ENCODE data around the gene SLC22A4. TPM values are rescaled to one million over a fixed set of nuclear protein-coding genes. Genes with fewer than 3 reads are reported as not detected.

The SLC22A4 gene
- total and polyA plus RNA-seq, 2 experiments from 2014 or later = 1.4 to 3.3 TPM

DNA sequence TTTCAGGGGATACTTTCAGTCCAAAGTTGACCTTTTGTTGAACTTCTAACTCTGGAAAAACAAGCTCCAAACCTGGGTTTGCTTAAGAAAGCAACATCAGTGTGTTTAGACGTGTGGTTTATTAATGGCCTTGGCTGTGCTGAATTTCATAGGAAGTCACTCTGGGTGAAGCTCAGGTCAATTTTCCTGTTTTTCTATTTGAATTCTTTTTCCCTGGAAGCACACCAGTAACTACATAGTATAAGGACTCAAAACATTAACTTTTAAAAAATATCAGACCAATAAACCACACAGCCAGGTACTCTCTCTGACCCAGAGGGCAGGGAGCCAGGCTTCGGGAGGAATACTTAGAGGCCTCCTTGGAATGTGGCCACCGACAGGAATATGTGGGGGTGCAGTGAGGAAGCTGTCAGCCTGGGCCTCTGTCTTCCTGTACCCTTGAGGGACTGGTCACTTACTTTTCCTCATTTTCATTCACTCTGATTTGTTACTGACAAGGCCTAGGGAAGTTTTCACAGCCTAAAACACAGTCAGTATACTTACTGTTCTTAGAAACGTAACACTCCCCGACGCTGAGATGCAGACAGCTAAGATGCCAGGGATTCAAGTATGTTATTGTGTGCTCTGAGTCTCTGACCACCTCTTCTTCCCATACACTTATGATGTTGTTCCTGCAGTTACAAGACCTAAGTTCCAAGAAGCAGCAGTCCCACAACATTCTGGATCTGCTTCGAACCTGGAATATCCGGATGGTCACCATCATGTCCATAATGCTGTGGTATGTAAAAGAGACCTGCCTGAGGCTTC lies 94.3 kb downstream of the SLC22A4 start:
- H3K79me2 ChIP-seq = no peaks in the 10 kb centered on the region
- no peaks in the 10 kb centered on the region for H3K36me3 ChIP-seq (replicated peaks; ENCODE audit: insufficient read depth, low read depth)
- no peak overlapping the region for H3K4me3 ChIP-seq
- H3K27me3 ChIP-seq = no peaks in the 10 kb centered on the region
- peak overlapping the region; percentile 95 for H3K27ac ChIP-seq
- no peak overlapping the region for H2AFZ ChIP-seq
- H3K4me1 ChIP-seq (ENCODE audit: insufficient read depth) = peaks cover 41% of the 10 kb centered on the region
- TF ChIP-seq, protein P1, sequence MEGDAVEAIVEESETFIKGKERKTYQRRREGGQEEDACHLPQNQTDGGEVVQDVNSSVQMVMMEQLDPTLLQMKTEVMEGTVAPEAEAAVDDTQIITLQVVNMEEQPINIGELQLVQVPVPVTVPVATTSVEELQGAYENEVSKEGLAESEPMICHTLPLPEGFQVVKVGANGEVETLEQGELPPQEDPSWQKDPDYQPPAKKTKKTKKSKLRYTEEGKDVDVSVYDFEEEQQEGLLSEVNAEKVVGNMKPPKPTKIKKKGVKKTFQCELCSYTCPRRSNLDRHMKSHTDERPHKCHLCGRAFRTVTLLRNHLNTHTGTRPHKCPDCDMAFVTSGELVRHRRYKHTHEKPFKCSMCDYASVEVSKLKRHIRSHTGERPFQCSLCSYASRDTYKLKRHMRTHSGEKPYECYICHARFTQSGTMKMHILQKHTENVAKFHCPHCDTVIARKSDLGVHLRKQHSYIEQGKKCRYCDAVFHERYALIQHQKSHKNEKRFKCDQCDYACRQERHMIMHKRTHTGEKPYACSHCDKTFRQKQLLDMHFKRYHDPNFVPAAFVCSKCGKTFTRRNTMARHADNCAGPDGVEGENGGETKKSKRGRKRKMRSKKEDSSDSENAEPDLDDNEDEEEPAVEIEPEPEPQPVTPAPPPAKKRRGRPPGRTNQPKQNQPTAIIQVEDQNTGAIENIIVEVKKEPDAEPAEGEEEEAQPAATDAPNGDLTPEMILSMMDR (IDR thresholded peaks at IDR 0.05; ENCODE audit: poor library complexity) = no peak
- no peak for TF ChIP-seq EZH2 (IDR thresholded peaks at IDR 0.05; ENCODE audit: borderline replicate concordance)
- TF ChIP-seq EZH2phosphoT487 (IDR thresholded peaks at IDR 0.05; ENCODE audit: low read depth, severe bottlenecking, unreplicated experiment) = no peak
- 51% methylated on average over 8 of the region's 8 CpGs for WGBS (ENCODE audit: low lambda C conversion rate, missing lambda C conversion rate)
- H3K9me2 ChIP-seq (replicated peaks; ENCODE audit: insufficient read depth) = no peaks in the 10 kb centered on the region
- DNase-seq (ENCODE audit: low spot score) = peak; percentile 47
- no peaks in the 10 kb centered on the region for H4K20me1 ChIP-seq (ENCODE audit: insufficient read depth, poor library complexity, severe bottlenecking)
- peak overlapping the region; percentile 40 for H3K4me2 ChIP-seq
- no peaks in the 10 kb centered on the region for H3K9me3 ChIP-seq (ENCODE audit: low read depth)

DNA sequence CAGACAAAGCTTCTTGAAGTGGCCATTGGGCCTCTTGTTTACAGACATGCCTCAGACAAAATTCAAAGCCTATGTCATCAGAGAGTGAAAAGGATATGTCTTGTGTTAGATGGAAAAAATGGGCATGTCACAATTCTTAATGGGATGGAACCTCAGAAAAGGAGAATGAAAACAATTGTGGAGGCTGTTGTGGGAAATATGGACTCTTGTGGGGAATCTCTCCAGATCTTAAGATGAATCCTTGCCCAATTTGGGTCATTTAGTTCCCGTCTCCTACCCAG lies 94.8 kb downstream of the SLC22A4 start:
- Histone ChIP-seq H3K4me2 (peak overlapping the region; percentile 40), H3K9me3 (ENCODE audit: low read depth) (no peaks in the 10 kb centered on the region), H3K4me3 (no peak overlapping the region), H3K27me3 (no peaks in the 10 kb centered on the region), H3K4me1 (ENCODE audit: insufficient read depth) (peaks cover 41% of the 10 kb centered on the region), H4K20me1 (ENCODE audit: insufficient read depth, poor library complexity, severe bottlenecking) (no peaks in the 10 kb centered on the region), H3K79me2 (no peaks in the 10 kb centered on the region), H2AFZ (no peak overlapping the region), H3K9me2 (replicated peaks; ENCODE audit: insufficient read depth) (no peaks in the 10 kb centered on the region), H3K27ac (peak overlapping the region; percentile 95), H3K36me3 (replicated peaks; ENCODE audit: insufficient read depth, low read depth) (no peaks in the 10 kb centered on the region)
- no peak for TF ChIP-seq EZH2 (IDR thresholded peaks at IDR 0.05; ENCODE audit: borderline replicate concordance)
- TF ChIP-seq EZH2phosphoT487 (IDR thresholded peaks at IDR 0.05; ENCODE audit: low read depth, severe bottlenecking, unreplicated experiment) = no peak
- TF ChIP-seq, protein P1 (IDR thresholded peaks at IDR 0.05; ENCODE audit: poor library complexity) = no peak
- no peak for DNase-seq (ENCODE audit: low spot score)
- 90% methylated on average over 1 of the region's 1 CpG for WGBS (ENCODE audit: low lambda C conversion rate, missing lambda C conversion rate)

DNA sequence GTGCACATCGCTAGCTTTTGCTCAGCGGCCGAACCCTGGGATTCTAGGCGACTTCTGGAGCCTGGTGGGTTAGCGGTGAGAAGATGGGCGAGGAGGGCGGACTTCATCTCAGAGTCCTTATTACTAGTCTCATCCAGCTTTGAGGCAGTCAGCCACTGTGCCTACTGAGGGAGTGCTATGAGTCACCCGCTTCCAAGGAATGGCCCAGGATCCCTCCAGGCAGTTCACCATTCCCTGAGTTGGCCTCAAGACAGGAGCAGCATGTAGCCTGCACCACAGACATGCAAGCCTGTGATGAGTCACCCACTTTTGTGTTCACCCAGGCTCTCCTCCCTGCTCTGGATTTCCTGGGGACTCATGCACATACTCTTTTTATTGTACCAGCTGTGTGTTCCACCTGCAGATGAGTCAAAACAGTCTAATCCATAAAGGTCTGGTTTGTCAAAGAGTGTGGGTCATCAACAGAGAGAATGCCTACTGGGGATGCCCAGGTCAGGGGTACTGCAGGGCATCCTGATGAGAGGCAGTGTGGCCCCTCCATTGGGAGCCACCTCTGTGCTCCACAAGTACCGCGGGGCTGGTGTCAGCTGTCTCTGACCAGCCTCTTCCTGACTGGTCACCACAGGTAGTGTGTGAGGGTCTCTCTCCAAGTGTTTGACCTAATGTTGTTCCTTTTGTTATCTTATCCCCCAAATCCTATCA lies 95.5 kb downstream of the SLC22A4 start:
- H4K20me1 ChIP-seq (ENCODE audit: insufficient read depth, poor library complexity, severe bottlenecking) = no peaks in the 10 kb centered on the region
- H3K27ac ChIP-seq = peak overlapping the region; percentile 95
- WGBS (ENCODE audit: low lambda C conversion rate, missing lambda C conversion rate) = 92% methylated on average over 10 of the region's 10 CpGs
- no peaks in the 10 kb centered on the region for H3K9me3 ChIP-seq (ENCODE audit: low read depth)
- no peak overlapping the region for H2AFZ ChIP-seq
- DNase-seq (ENCODE audit: low spot score) = peak; percentile 90
- peaks cover 41% of the 10 kb centered on the region for H3K4me1 ChIP-seq (ENCODE audit: insufficient read depth)
- no peaks in the 10 kb centered on the region for H3K9me2 ChIP-seq (replicated peaks; ENCODE audit: insufficient read depth)
- no peak overlapping the region for H3K4me3 ChIP-seq
- H3K79me2 ChIP-seq = no peaks in the 10 kb centered on the region
- H3K4me2 ChIP-seq = no peak overlapping the region
- TF ChIP-seq, protein P1 (IDR thresholded peaks at IDR 0.05; ENCODE audit: poor library complexity) = no peak
- no peak for TF ChIP-seq EZH2 (IDR thresholded peaks at IDR 0.05; ENCODE audit: borderline replicate concordance)
- no peak for TF ChIP-seq EZH2phosphoT487 (IDR thresholded peaks at IDR 0.05; ENCODE audit: low read depth, severe bottlenecking, unreplicated experiment)
- H3K27me3 ChIP-seq = no peaks in the 10 kb centered on the region
- no peaks in the 10 kb centered on the region for H3K36me3 ChIP-seq (replicated peaks; ENCODE audit: insufficient read depth, low read depth)

All from hepatocyte (in vitro differentiated cells).